NB4 (cell line): Measurements from ENCODE around the gene HNMT.

Experiments
- CTCF ChIP-seq: IDR thresholded peaks from one replicate; pipeline ENCODE4 v1.5.1; 2012; ENCODE audit warnings: low read depth, low read length
- MAX ChIP-seq: IDR thresholded peaks from 2 replicates; pipeline ENCODE4 v1.6.1; 2011; ENCODE audit warnings: low read depth, low read length
- MYC ChIP-seq: IDR thresholded peaks from 2 replicates; pipeline ENCODE4 v1.6.1; 2011; ENCODE audit warnings: low read depth, low read length
- POLR2A ChIP-seq: IDR thresholded peaks from 2 replicates; pipeline ENCODE4 v1.6.1; 2011; ENCODE audit warnings: mild to moderate bottlenecking; ENCODE audit not compliant: insufficient read length; ENCODE audit errors: extremely low read depth

- TF ChIP-seq CTCF (no peak), POLR2A (no peak), MAX (no peak), MYC (no peak)
Measured at GRCh38 chr2:138003411-138003810, 39.1 kb downstream of the HNMT start.
